Vagina (tissue), 2 donors: ENCODE measurements around the gene WDR1.

ENCODE experiments used
- POLR2A ChIP-seq, 2 donors: fragments of 450-650 bp; IDR thresholded peaks; one replicate each; pipeline ENCODE4 v1.6.1; 2017; ENCODE audit warnings: antibody characterized with exemption in 2 of 2, mild to moderate bottlenecking in 2 of 2, moderate library complexity in 2 of 2
- TF ChIP-seq, protein P1 (sequence below), 3 experiments: fragments of 450-650 bp in 2 of 3; fragments of 200-600 bp in 1 of 3; sonication (generic) in 1 of 3; IDR thresholded peaks; one replicate each; pipeline ENCODE4 v1.5.1; 2017 to 2019; ENCODE audit warnings: antibody characterized with exemption in 3 of 3, mild to moderate bottlenecking in 2 of 3, moderate library complexity in 2 of 3

GRCh38 chr4:10090467-10091250 is 25.9 kb downstream of the WDR1 start:
- TF ChIP-seq, protein P1, sequence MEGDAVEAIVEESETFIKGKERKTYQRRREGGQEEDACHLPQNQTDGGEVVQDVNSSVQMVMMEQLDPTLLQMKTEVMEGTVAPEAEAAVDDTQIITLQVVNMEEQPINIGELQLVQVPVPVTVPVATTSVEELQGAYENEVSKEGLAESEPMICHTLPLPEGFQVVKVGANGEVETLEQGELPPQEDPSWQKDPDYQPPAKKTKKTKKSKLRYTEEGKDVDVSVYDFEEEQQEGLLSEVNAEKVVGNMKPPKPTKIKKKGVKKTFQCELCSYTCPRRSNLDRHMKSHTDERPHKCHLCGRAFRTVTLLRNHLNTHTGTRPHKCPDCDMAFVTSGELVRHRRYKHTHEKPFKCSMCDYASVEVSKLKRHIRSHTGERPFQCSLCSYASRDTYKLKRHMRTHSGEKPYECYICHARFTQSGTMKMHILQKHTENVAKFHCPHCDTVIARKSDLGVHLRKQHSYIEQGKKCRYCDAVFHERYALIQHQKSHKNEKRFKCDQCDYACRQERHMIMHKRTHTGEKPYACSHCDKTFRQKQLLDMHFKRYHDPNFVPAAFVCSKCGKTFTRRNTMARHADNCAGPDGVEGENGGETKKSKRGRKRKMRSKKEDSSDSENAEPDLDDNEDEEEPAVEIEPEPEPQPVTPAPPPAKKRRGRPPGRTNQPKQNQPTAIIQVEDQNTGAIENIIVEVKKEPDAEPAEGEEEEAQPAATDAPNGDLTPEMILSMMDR (IDR thresholded peaks at IDR 0.05), result no peak
- no peak for TF ChIP-seq POLR2A (IDR thresholded peaks at IDR 0.05)
